Thyroid gland (tissue), 4 donors: Measurements from ENCODE around the gene PREPL.

ENCODE experiments used
- POLR2A ChIP-seq, 2 donors: fragments of 450-650 bp; IDR thresholded peaks; one replicate each; pipeline ENCODE4 v1.6.1; 2017; ENCODE audit warnings: antibody characterized with exemption in 2 of 2, mild to moderate bottlenecking in 2 of 2, moderate library complexity in 1 of 2
- TF ChIP-seq, protein P1 (sequence below), 6 experiments: fragments of 200-600 bp in 3 of 6; fragments of 450-650 bp in 3 of 6; sonication (generic) in 3 of 6; IDR thresholded peaks; one replicate each; pipeline ENCODE4 v1.5.1; 2016 to 2019; ENCODE audit warnings: antibody characterized with exemption in 6 of 6, mild to moderate bottlenecking in 2 of 6, inconsistent platforms in 1 of 6, moderate library complexity in 1 of 6

DNA sequence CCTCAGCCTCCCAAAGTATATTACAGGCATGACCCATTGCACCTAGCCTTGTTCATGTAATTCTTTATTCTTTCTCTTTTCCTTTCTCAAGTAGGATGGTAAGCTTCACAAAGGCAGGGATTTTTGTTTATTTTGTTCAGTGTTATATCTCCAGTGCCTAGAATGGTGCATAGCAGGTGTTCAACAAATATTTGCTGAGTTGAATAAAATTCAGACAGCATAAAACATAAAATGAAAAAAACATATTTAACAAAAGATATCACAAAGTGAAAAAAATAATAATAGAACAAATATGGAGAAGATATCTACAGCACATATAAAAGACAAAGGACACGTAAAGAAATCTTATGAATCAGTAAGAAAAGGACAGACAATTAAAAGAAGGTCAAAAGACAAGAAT lies 8.8 kb downstream of the PREPL start:
- no peak for TF ChIP-seq POLR2A (IDR thresholded peaks at IDR 0.05)
- TF ChIP-seq, protein P1, sequence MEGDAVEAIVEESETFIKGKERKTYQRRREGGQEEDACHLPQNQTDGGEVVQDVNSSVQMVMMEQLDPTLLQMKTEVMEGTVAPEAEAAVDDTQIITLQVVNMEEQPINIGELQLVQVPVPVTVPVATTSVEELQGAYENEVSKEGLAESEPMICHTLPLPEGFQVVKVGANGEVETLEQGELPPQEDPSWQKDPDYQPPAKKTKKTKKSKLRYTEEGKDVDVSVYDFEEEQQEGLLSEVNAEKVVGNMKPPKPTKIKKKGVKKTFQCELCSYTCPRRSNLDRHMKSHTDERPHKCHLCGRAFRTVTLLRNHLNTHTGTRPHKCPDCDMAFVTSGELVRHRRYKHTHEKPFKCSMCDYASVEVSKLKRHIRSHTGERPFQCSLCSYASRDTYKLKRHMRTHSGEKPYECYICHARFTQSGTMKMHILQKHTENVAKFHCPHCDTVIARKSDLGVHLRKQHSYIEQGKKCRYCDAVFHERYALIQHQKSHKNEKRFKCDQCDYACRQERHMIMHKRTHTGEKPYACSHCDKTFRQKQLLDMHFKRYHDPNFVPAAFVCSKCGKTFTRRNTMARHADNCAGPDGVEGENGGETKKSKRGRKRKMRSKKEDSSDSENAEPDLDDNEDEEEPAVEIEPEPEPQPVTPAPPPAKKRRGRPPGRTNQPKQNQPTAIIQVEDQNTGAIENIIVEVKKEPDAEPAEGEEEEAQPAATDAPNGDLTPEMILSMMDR (IDR thresholded peaks at IDR 0.05): no peak
